Endothelial cell of umbilical vein (primary cell): ENCODE data around the gene FNDC5. TPM values are rescaled to one million over a fixed set of nuclear protein-coding genes. Genes with fewer than 3 reads are reported as not detected.
A peak's percentile ranks its signal among the peaks of the same experiment; 100 is the strongest.

ENCODE experiments used
- Bru-seq: library from RNA; stranded (reverse); fragments of 400-500 nt; gene quantifications from one replicate; lab custom pipeline; 2021; lab: Mats Ljungman, UMichigan
- BruChase-seq, 2 experiments: library from RNA; stranded (reverse); fragments of 400-500 nt; gene quantifications; one replicate each; lab custom pipeline; 2021; lab: Mats Ljungman, UMichigan
- BruUV-seq: library from RNA; stranded (reverse); fragments of 400-500 nt; replicated peaks from 2 replicates; lab custom pipeline; 2021; lab: Mats Ljungman, UMichigan
- CTCF ChIA-PET: fragments of 300-600, 350-600 bp; sonication (Branson Sonifier 250); formaldehyde crosslinking; loops from one replicate; lab custom pipeline; 2021; ENCODE audit warnings: antibody characterized with exemption, inconsistent platforms; lab: Charles Lee
- POLR2A ChIA-PET: fragments of 300-600, 350-600 bp; sonication (Branson Sonifier 250); formaldehyde crosslinking; loops from one replicate; lab custom pipeline; 2021; ENCODE audit warnings: antibody characterized with exemption, inconsistent platforms; lab: Charles Lee
- DNase-seq: peaks from one replicate; pipeline ENCODE4 v3.0.0-alpha.2; 2011; ENCODE audit warnings: low read depth, low spot score
- FAIRE-seq: peaks from 2 replicates; lab custom pipeline; 2011; peaks lifted over from hg19 to GRCh38; lab: Jason Lieb, UNC
- H2AFZ ChIP-seq: 2 replicates; pipeline ENCODE4 v1.6.0; 2012; ENCODE audit warnings: low read depth, low read length, control low read depth, inconsistent platforms
- H3K27ac ChIP-seq: 2 replicates; pipeline ENCODE4 v1.5.1; 2011; ENCODE audit warnings: low read depth, mild to moderate bottlenecking, control low read depth, low read length, moderate library complexity; ENCODE audit not compliant: insufficient read depth
- H3K27me3 ChIP-seq, 2 experiments: 2 replicates each; pipeline versions ENCODE4 v1.6.0 to v1.6.1; 2011; ENCODE audit warnings: low read length in 2 of 2, mixed read lengths in 1 of 2; ENCODE audit not compliant: control insufficient read depth in 2 of 2, insufficient read depth in 2 of 2
- H3K36me3 ChIP-seq, 2 experiments: 2 replicates in 1 of 2; 3 replicates in 1 of 2; pipeline ENCODE4 v1.5.1; 2011; ENCODE audit warnings: low read length in 2 of 2, mild to moderate bottlenecking in 1 of 2, moderate library complexity in 1 of 2; ENCODE audit not compliant: control insufficient read depth in 2 of 2, insufficient read depth in 2 of 2; ENCODE audit errors: extremely low read depth in 1 of 2
- H3K4me1 ChIP-seq: 3 replicates; pipeline ENCODE4 v1.5.1; 2011; ENCODE audit warnings: mild to moderate bottlenecking, low read length; ENCODE audit not compliant: control insufficient read depth, insufficient read depth; ENCODE audit errors: extremely low read depth
- H3K4me2 ChIP-seq: 2 replicates; pipeline ENCODE4 v1.6.1; 2011; ENCODE audit warnings: low read length, control low read depth, mixed read lengths; ENCODE audit not compliant: insufficient read depth
- H3K4me3 ChIP-seq, 3 experiments: fragments of 200-600 bp in 1 of 3; sonication (generic), shearing (Covaris generic) in 1 of 3; replicated peaks in 1 of 3; 2 replicates each; pipeline ENCODE4 v1.5.1; 2011 to 2016; ENCODE audit warnings: control low read depth in 3 of 3, low read length in 3 of 3, mild to moderate bottlenecking in 2 of 3, inconsistent platforms in 1 of 3, low read depth in 1 of 3, moderate library complexity in 1 of 3; ENCODE audit not compliant: insufficient read depth in 1 of 3
- H3K79me2 ChIP-seq: 2 replicates; pipeline ENCODE4 v1.6.0; 2012; ENCODE audit warnings: low read length, inconsistent platforms; ENCODE audit not compliant: control insufficient read depth, insufficient read depth
- H3K9ac ChIP-seq: replicated peaks from 2 replicates; pipeline ENCODE3; 2011; ENCODE audit warnings: low read length, control low read depth; ENCODE audit not compliant: insufficient read depth; ENCODE audit errors: extremely low read depth
- H3K9me1 ChIP-seq: replicated peaks from 3 replicates; pipeline ENCODE4 v1.6.0; 2011; ENCODE audit warnings: mild to moderate bottlenecking, low read length; ENCODE audit not compliant: control insufficient read depth, insufficient read depth; ENCODE audit errors: extremely low read depth
- H3K9me3 ChIP-seq: replicated peaks from 2 replicates; pipeline ENCODE4 v1.5.1; 2012; ENCODE audit warnings: low read length, inconsistent platforms; ENCODE audit not compliant: control insufficient read depth, insufficient read depth
- H4K20me1 ChIP-seq: replicated peaks from 2 replicates; pipeline ENCODE3; 2011; ENCODE audit warnings: mild to moderate bottlenecking, low read length; ENCODE audit not compliant: control insufficient read depth, insufficient read depth; ENCODE audit errors: extremely low read depth
- EZH2 ChIP-seq: IDR thresholded peaks from 2 replicates; pipeline ENCODE4 v1.6.1; 2012; ENCODE audit warnings: borderline replicate concordance, low read depth, mild to moderate bottlenecking, moderate library complexity, low read length, inconsistent platforms; ENCODE audit not compliant: severe bottlenecking
- FOS ChIP-seq: IDR thresholded peaks from 2 replicates; pipeline ENCODE4 v1.6.1; 2011; ENCODE audit warnings: mild to moderate bottlenecking, low read length, moderate library complexity, borderline replicate concordance; ENCODE audit not compliant: insufficient read depth
- GATA2 ChIP-seq: IDR thresholded peaks from 2 replicates; pipeline ENCODE4 v1.7.0; 2011; ENCODE audit warnings: low read depth, mild to moderate bottlenecking, moderate library complexity, mixed read lengths, low read length; ENCODE audit not compliant: insufficient read length, insufficient read depth
- JUN ChIP-seq: IDR thresholded peaks from 2 replicates; pipeline ENCODE4 v1.6.1; 2011; ENCODE audit warnings: borderline replicate concordance, low read depth; ENCODE audit not compliant: insufficient read length, insufficient read depth
- MAX ChIP-seq: IDR thresholded peaks from 2 replicates; pipeline ENCODE4 v1.6.1; 2011; ENCODE audit not compliant: insufficient read depth, insufficient read length
- MYC ChIP-seq: IDR thresholded peaks from one replicate; pipeline ENCODE4 v1.6.1; 2011; ENCODE audit warnings: mild to moderate bottlenecking, low read depth, low read length
- POLR2A ChIP-seq: IDR thresholded peaks from 2 replicates; pipeline ENCODE4 v1.6.1; 2012; ENCODE audit warnings: low read depth, mild to moderate bottlenecking, control low read depth, low read length
- POLR2AphosphoS5 ChIP-seq: IDR thresholded peaks from 2 replicates; pipeline ENCODE4 v1.6.1; 2012; ENCODE audit warnings: low read depth, mild to moderate bottlenecking, control low read depth, low read length, moderate library complexity; ENCODE audit not compliant: insufficient read depth
- dilution Hi-C: fragments of 300-500 bp; cut with MboI; formaldehyde crosslinking; loops from one replicate; pipeline ENCODE4 v1.15.0; 2019; ENCODE audit warnings: low sequenced_read_pairs; ENCODE audit not compliant: extremely low pct_ligation_motif_present
- intact Hi-C: fragments of 100-400 bp; cut with micrococcal nuclease; formaldehyde crosslinking; loops from one replicate; pipeline ENCODE4 v1.10.0; 2022
- long read RNA-seq: library from polyadenylated mRNA; stranded (forward); transcript quantifications from one replicate; pipeline ENCODE4 v2.0.0, GENCODE V29; 2021
- polyA minus RNA-seq, 3 experiments: library from RNA; depleted of rRNA, polyadenylated mRNA; stranded (reverse); fragments of >200 nt; gene quantifications; 1 replicate in 1 of 3; 2 replicates in 2 of 3; pipeline ENCODE4 v1.2.3, GENCODE V29; 2011
- polyA plus RNA-seq, 4 experiments: library from polyadenylated mRNA; depleted of rRNA in 3 of 4; stranded (reverse) in 3 of 4; unstranded in 1 of 4; fragments of >200 nt; gene quantifications; 2 replicates each; pipeline versions ENCODE4 v1.2.1 to v1.2.3, GENCODE V29; 2011 to 2012; ENCODE audit warnings: missing spikeins in 1 of 4
- total RNA-seq: library from RNA; stranded (reverse); gene quantifications from 2 replicates; pipeline ENCODE4 v1.2.3, GENCODE V29; 2021
- TF ChIP-seq, protein P1 (sequence below), 2 donors: IDR thresholded peaks; 1 replicate in 1 of 2; 2 replicates in 1 of 2; pipeline ENCODE4 v1.5.1; 2011; ENCODE audit warnings: low read length in 2 of 2, mild to moderate bottlenecking in 2 of 2, moderate library complexity in 2 of 2, control low read depth in 1 of 2, inconsistent platforms in 1 of 2, low read depth in 1 of 2; ENCODE audit not compliant: insufficient read depth in 1 of 2; ENCODE audit errors: extremely low read depth in 1 of 2

Gene FNDC5
- 0.64 TPM in 1 of 2 replicates, not detected in the other for total RNA-seq
- polyA plus RNA-seq, result 0.14 and 0.49 TPM in 2 replicates
- polyA plus RNA-seq (2011; cell fraction: cytosol; rRNA removed), result 0.25 and 0.34 TPM in 2 replicates
- polyA plus RNA-seq (2011; cell fraction: nucleus; rRNA removed), result 0.09 and 0.66 TPM in 2 replicates
- polyA plus RNA-seq (2012), result 0.18 and 0.28 TPM in 2 replicates
- polyA minus RNA-seq, result 1.1 TPM in 1 of 2 replicates, not detected in the other
- polyA minus RNA-seq (2011; cell fraction: cytosol; rRNA and poly(A)+ RNA removed), result not detected
- polyA minus RNA-seq (2011; cell fraction: nucleus; rRNA and poly(A)+ RNA removed), result not detected in 2 replicates
- percentile 8 among the genes with signal in this experiment for Bru-seq, nascent RNA
- BruChase-seq, experiment 1, labeled RNA remaining after a 6-hour chase, result percentile 12 among the genes with signal in this experiment
- BruChase-seq, experiment 2, labeled RNA remaining after a 2-hour chase, result not detected
- long read RNA-seq, result 0 reads

DNA sequence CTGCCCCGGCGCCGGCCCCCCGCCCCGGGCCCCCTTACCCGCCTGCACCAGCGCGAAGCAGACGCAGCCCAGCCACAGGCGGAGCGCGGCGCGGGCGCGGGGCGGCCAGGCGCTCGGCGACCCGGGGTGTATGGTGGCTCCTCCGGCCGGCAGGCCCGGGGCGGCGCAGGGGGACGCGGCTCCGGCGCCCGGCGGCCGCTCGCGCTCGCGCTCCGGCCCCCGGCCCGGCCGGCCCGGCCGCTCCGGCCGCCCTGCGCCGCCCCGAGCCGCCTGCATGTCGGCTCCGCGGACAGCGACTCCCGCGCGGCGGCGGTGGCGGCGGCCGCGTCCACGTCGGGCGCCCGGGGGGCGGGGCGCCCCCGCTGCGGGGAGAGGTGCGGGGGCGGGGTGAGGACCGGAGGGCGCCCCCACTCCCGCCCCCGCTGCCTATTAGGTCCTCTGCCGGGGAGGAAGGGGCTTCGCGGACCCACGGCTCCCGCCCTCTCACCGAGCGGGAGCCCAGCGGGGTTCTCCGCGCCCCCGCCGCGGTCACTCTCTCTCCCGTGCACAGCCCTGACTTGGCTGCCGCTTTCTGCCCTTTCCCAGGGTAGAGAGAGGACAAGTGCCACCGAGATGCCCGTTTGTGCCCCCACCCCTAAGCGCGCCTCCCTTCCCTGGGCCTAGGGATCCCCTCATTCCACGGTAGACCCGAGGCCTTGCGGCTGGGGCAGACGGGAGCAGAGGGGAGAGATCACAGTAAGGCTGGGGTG is at the start of gene FNDC5:
TSS of gene FNDC5 (minus strand) at position 298 of the 749 bp plus-strand sequence.
- Histone ChIP-seq H3K27me3 (peaks cover 14 to 17% of the 10 kb centered on the region in 2 experiments), H2AFZ (peak within 1 kb of the TSS; percentile 18), H3K4me2 (peak within 1 kb of the TSS; percentile 26), H3K4me1 (no peaks in the 10 kb centered on the region), H4K20me1 (no peaks in the 10 kb centered on the region), H3K9ac (no peak within 1 kb of the TSS), H3K27ac (no peak within 1 kb of the TSS), H3K36me3 (no peaks in the 10 kb centered on the region), H3K9me1 (no peaks in the 10 kb centered on the region), H3K4me3 (peak within 1 kb of the TSS in 1 of 3 experiments; percentile 36), H3K79me2 (no peaks in the 10 kb centered on the region), H3K9me3 (no peaks in the 10 kb centered on the region)
- intact Hi-C loops (no loop called here), dilution Hi-C loops (no loop called here)
- TF ChIP-seq FOS (no peak), GATA2 (no peak), POLR2AphosphoS5 (no peak), MAX (no peak), JUN (no peak), POLR2A (no peak), EZH2 (no peak), MYC (no peak)
- TF ChIP-seq, protein P1, sequence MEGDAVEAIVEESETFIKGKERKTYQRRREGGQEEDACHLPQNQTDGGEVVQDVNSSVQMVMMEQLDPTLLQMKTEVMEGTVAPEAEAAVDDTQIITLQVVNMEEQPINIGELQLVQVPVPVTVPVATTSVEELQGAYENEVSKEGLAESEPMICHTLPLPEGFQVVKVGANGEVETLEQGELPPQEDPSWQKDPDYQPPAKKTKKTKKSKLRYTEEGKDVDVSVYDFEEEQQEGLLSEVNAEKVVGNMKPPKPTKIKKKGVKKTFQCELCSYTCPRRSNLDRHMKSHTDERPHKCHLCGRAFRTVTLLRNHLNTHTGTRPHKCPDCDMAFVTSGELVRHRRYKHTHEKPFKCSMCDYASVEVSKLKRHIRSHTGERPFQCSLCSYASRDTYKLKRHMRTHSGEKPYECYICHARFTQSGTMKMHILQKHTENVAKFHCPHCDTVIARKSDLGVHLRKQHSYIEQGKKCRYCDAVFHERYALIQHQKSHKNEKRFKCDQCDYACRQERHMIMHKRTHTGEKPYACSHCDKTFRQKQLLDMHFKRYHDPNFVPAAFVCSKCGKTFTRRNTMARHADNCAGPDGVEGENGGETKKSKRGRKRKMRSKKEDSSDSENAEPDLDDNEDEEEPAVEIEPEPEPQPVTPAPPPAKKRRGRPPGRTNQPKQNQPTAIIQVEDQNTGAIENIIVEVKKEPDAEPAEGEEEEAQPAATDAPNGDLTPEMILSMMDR (IDR thresholded peaks at IDR 0.05; ENCODE audit: extremely low read depth in 1 of 2, insufficient read depth in 1 of 2, low read depth in 1 of 2, low read length in 2 of 2), result no peak
- no TSS peak for BruUV-seq
- ChIA-PET CTCF (interaction anchor here (1.1 to 3.3 kb wide), 8 partner anchors 9 to 469 kb away, joined by 3 to 32 read pairs (median 6); partner anchors contain the start of gene AZIN2), POLR2A (no interaction called here)
- FAIRE-seq, result no peak
- DNase-seq, result no peak
